Vagina (tissue), 2 donors: Measurements from ENCODE around the gene KRTAP12-2.

Experiments
- CTCF ChIP-seq, 3 experiments: fragments of 450-650 bp in 2 of 3; fragments of 200-600 bp in 1 of 3; sonication (generic) in 1 of 3; IDR thresholded peaks; one replicate each; pipeline ENCODE4 v1.5.1; 2017 to 2019; ENCODE audit warnings: antibody characterized with exemption in 3 of 3, mild to moderate bottlenecking in 2 of 3, moderate library complexity in 2 of 3
- POLR2A ChIP-seq, 2 donors: fragments of 450-650 bp; IDR thresholded peaks; one replicate each; pipeline ENCODE4 v1.6.1; 2017; ENCODE audit warnings: antibody characterized with exemption in 2 of 2, mild to moderate bottlenecking in 2 of 2, moderate library complexity in 2 of 2
- POLR2AphosphoS5 ChIP-seq, 2 donors: sonication (generic); formaldehyde crosslinking; IDR thresholded peaks; one replicate each; pipeline ENCODE4 v1.9.0; 2017; ENCODE audit warnings: antibody characterized with exemption in 2 of 2, mild to moderate bottlenecking in 2 of 2, low read depth in 1 of 2; ENCODE audit not compliant: insufficient read depth in 1 of 2

GRCh38 chr21:44619886-44620285 lies 46.8 kb downstream of the KRTAP12-2 start:
- TF ChIP-seq CTCF (IDR thresholded peaks at IDR 0.05), result no peak
- TF ChIP-seq POLR2A (IDR thresholded peaks at IDR 0.05), result no peak
- no peak for TF ChIP-seq POLR2AphosphoS5 (IDR thresholded peaks at IDR 0.05; ENCODE audit: insufficient read depth in 1 of 2, low read depth in 1 of 2)
